HEK293 (cell line): ENCODE measurements around the gene PDSS2.
A peak's percentile ranks its signal among the peaks of the same experiment; 100 is the strongest.

Source experiments
- EGR2 ChIP-seq: fragments of 450-650 bp; formaldehyde crosslinking; IDR thresholded peaks from 2 replicates; pipeline ENCODE4 v1.5.1; 2016; ENCODE audit warnings: low read depth, missing biosample characterization, missing genetic modification characterization
- HOXC10 ChIP-seq: sonication (generic); formaldehyde crosslinking; IDR thresholded peaks from 2 replicates; pipeline ENCODE4 v1.8.1; 2023; ENCODE audit warnings: mild to moderate bottlenecking, missing genetic modification reagents
- IKZF3 ChIP-seq: fragments of 450-650 bp; IDR thresholded peaks from 2 replicates; pipeline ENCODE4 v1.5.0; 2018; ENCODE audit warnings: missing biosample characterization, mild to moderate bottlenecking, missing genetic modification characterization, moderate library complexity
- KLF10 ChIP-seq: fragments of 450-650 bp; IDR thresholded peaks from 2 replicates; pipeline ENCODE4 v1.5.1; 2018; ENCODE audit warnings: missing biosample characterization, mild to moderate bottlenecking, missing genetic modification characterization
- KLF9 ChIP-seq: fragments of 450-650 bp; formaldehyde crosslinking; IDR thresholded peaks from 2 replicates; pipeline ENCODE4 v1.5.1; 2016; ENCODE audit warnings: missing biosample characterization, missing genetic modification characterization, low read depth
- PRDM10 ChIP-seq: fragments of 450-650 bp; formaldehyde crosslinking; IDR thresholded peaks from 2 replicates; pipeline ENCODE4 v1.5.1; 2016; ENCODE audit warnings: missing biosample characterization, missing genetic modification characterization
- PRDM6 ChIP-seq: fragments of 450-650 bp; formaldehyde crosslinking; IDR thresholded peaks from 2 replicates; pipeline ENCODE4 v1.5.1; 2017; ENCODE audit warnings: missing biosample characterization, missing genetic modification characterization
- SP7 ChIP-seq: fragments of 450-650 bp; formaldehyde crosslinking; IDR thresholded peaks from 2 replicates; pipeline ENCODE4 v1.5.1; 2016; ENCODE audit warnings: missing biosample characterization, missing genetic modification characterization
- TSHZ1 ChIP-seq: fragments of 450-650 bp; formaldehyde crosslinking; IDR thresholded peaks from 2 replicates; pipeline ENCODE4 v1.5.1; 2016; ENCODE audit warnings: missing biosample characterization, missing genetic modification characterization, borderline replicate concordance
- ZBTB44 ChIP-seq: fragments of 450-650 bp; IDR thresholded peaks from 2 replicates; pipeline ENCODE4 v1.5.1; 2018; ENCODE audit warnings: missing biosample characterization, mild to moderate bottlenecking, missing genetic modification characterization
- ZBTB8A ChIP-seq: fragments of 450-650 bp; formaldehyde crosslinking; IDR thresholded peaks from 2 replicates; pipeline ENCODE4 v1.5.1; 2016; ENCODE audit warnings: missing biosample characterization, missing genetic modification characterization
- ZIC2 ChIP-seq: fragments of 450-650 bp; formaldehyde crosslinking; IDR thresholded peaks from 2 replicates; pipeline ENCODE4 v1.5.1; 2016; ENCODE audit warnings: missing biosample characterization, missing genetic modification characterization
- ZNF138 ChIP-seq: fragments of 450-650 bp; formaldehyde crosslinking; IDR thresholded peaks from 2 replicates; pipeline ENCODE4 v1.5.1; 2016; ENCODE audit warnings: missing biosample characterization, missing genetic modification characterization, borderline replicate concordance
- ZNF175 ChIP-seq: fragments of 450-650 bp; formaldehyde crosslinking; IDR thresholded peaks from 2 replicates; pipeline ENCODE4 v1.5.1; 2016; ENCODE audit warnings: missing biosample characterization, missing genetic modification characterization
- ZNF2 ChIP-seq: fragments of 450-650 bp; formaldehyde crosslinking; IDR thresholded peaks from 2 replicates; pipeline ENCODE4 v1.5.1; 2016; ENCODE audit warnings: missing biosample characterization, missing genetic modification characterization
- ZNF350 ChIP-seq: fragments of 450-650 bp; formaldehyde crosslinking; IDR thresholded peaks from 2 replicates; pipeline ENCODE4 v1.5.0; 2017; ENCODE audit warnings: missing biosample characterization, mild to moderate bottlenecking, missing genetic modification characterization
- ZNF426 ChIP-seq: fragments of 450-650 bp; formaldehyde crosslinking; IDR thresholded peaks from 2 replicates; pipeline ENCODE4 v1.5.1; 2017; ENCODE audit warnings: missing biosample characterization, missing genetic modification characterization, mild to moderate bottlenecking, inconsistent platforms, moderate library complexity
- ZNF433 ChIP-seq: fragments of 450-650 bp; formaldehyde crosslinking; IDR thresholded peaks from 2 replicates; pipeline ENCODE4 v1.5.1; 2016; ENCODE audit warnings: missing biosample characterization, missing genetic modification characterization, low read depth
- ZNF521 ChIP-seq: fragments of 450-650 bp; formaldehyde crosslinking; IDR thresholded peaks from 2 replicates; pipeline ENCODE4 v1.5.1; 2017; ENCODE audit warnings: missing biosample characterization, mild to moderate bottlenecking, missing genetic modification characterization
- ZNF561 ChIP-seq: fragments of 450-650 bp; IDR thresholded peaks from 2 replicates; pipeline ENCODE4 v1.5.1; 2018; ENCODE audit warnings: missing biosample characterization, missing genetic modification characterization, borderline replicate concordance
- ZNF621 ChIP-seq: fragments of 450-650 bp; formaldehyde crosslinking; IDR thresholded peaks from 2 replicates; pipeline ENCODE4 v1.5.1; 2017; ENCODE audit warnings: missing biosample characterization, missing genetic modification characterization
- ZNF623 ChIP-seq: fragments of 450-650 bp; formaldehyde crosslinking; IDR thresholded peaks from 2 replicates; pipeline ENCODE4 v1.5.1; 2016; ENCODE audit warnings: missing biosample characterization, missing genetic modification characterization
- ZNF626 ChIP-seq: fragments of 450-650 bp; sonication (Bioruptor Pico); formaldehyde crosslinking; IDR thresholded peaks from 2 replicates; pipeline ENCODE4 v1.5.1; 2018; ENCODE audit warnings: missing biosample characterization, missing genetic modification characterization, inconsistent platforms
- ZNF660 ChIP-seq: fragments of 450-650 bp; IDR thresholded peaks from 2 replicates; pipeline ENCODE4 v1.5.1; 2018; ENCODE audit warnings: missing biosample characterization, mild to moderate bottlenecking, missing genetic modification characterization
- ZNF701 ChIP-seq: fragments of 450-650 bp; formaldehyde crosslinking; IDR thresholded peaks from 2 replicates; pipeline ENCODE4 v1.5.1; 2016; ENCODE audit warnings: missing biosample characterization, missing genetic modification characterization
- ZNF785 ChIP-seq: fragments of 450-650 bp; formaldehyde crosslinking; IDR thresholded peaks from 2 replicates; pipeline ENCODE4 v1.5.1; 2016; ENCODE audit warnings: missing biosample characterization, missing genetic modification characterization
- ZNF837 ChIP-seq: fragments of 450-650 bp; formaldehyde crosslinking; IDR thresholded peaks from 2 replicates; pipeline ENCODE4 v1.5.1; 2016; ENCODE audit warnings: missing biosample characterization, missing genetic modification characterization
- ZSCAN5A ChIP-seq: fragments of 450-650 bp; formaldehyde crosslinking; IDR thresholded peaks from 2 replicates; pipeline ENCODE4 v1.5.1; 2016; ENCODE audit warnings: missing biosample characterization, missing genetic modification characterization

The PDSS2 gene

GRCh38 chr6:107114213-107114925 is 345.0 kb downstream of the PDSS2 start (continued):
- TF ChIP-seq PRDM10 (tag by site-specific recombination) (no peak; the same call in none of the 2 replicates), PRDM6 (tag by site-specific recombination) (no peak), ZNF561 (tag by site-specific recombination) (peak; percentile 82; the same call in 1 of the 2 replicates), ZNF660 (tag by site-specific recombination) (peak; percentile 99), IKZF3 (tag by site-specific recombination) (peak; percentile 92), ZNF433 (tag by site-specific recombination) (no peak), TSHZ1 (no peak), ZNF785 (0 out of 2 replicates have a peak, but pooled peaks have one; percentile 48), ZNF521 (tag by site-specific recombination) (no peak), ZNF621 (tag by site-specific recombination) (no peak), ZNF426 (tag by site-specific recombination) (no peak), ZNF837 (no peak), ZNF623 (no peak), ZIC2 (tag by site-specific recombination) (no peak), ZNF2 (tag by site-specific recombination) (0 out of 2 replicates have a peak, but pooled peaks have one; percentile 55), KLF9 (tag by site-specific recombination) (0 out of 2 replicates have a peak, but pooled peaks have one; percentile 39), HOXC10 (CRISPR knock-in tag) (peak; percentile 94), SP7 (no peak), ZNF350 (tag by site-specific recombination) (0 out of 2 replicates have a peak, but pooled peaks have one; percentile 4), ZBTB8A (tag by site-specific recombination) (peak; percentile 88), ZNF701 (no peak), ZSCAN5A (tag by site-specific recombination) (peak; percentile 80; the same call in 1 of the 2 replicates), ZNF626 (tag by site-specific recombination) (no peak), KLF10 (tag by site-specific recombination) (peak; percentile 46; the same call in 1 of the 2 replicates), ZNF175 (tag by site-specific recombination) (no peak), ZBTB44 (peak; percentile 70), EGR2 (0 out of 2 replicates have a peak, but pooled peaks have one; percentile 4), ZNF138 (tag by site-specific recombination) (no peak)
